Stimulated activated CD4-positive, alpha-beta T cell treated with anti-CD3 and anti-CD28 coated beads, Interleukin-1b, Interleukin-23, amount 100 ng/mL, for 1 hour (primary cell): ENCODE results near the gene IL25.
A peak's percentile ranks its signal among the peaks of the same experiment; 100 is the strongest.
"Not testable (repeated sequence)": the region's sequence is repeated elsewhere in the genome, so short reads cannot be mapped to it uniquely, and the experiment has no call there.

Experiments used
- DNase-seq, 2 donors: peaks; one replicate each; pipeline ENCODE4 v3.0.0-alpha.2; 2020; ENCODE audit warnings: low read depth in 2 of 2

Gene IL25

GRCh38 chr14:23375527-23376251 lies 3.1 kb downstream of the IL25 start:
- no peak for DNase-seq

- no peak for DNase-seq
Observed at GRCh38 chr14:23376482-23377197, 4.0 kb downstream of the IL25 start, which contains the start of gene CMTM5. CMTM5 (plus strand) TSS chr14:23377046; CDS start chr14:23377252, 206 bp downstream.

- DNase-seq, result no peak
Observed at GRCh38 chr14:23377198-23377550, 4.6 kb downstream of the IL25 start.

- DNase-seq, result no peak
Observed at GRCh38 chr14:23377573-23378563, 5.3 kb downstream of the IL25 start.

DNA sequence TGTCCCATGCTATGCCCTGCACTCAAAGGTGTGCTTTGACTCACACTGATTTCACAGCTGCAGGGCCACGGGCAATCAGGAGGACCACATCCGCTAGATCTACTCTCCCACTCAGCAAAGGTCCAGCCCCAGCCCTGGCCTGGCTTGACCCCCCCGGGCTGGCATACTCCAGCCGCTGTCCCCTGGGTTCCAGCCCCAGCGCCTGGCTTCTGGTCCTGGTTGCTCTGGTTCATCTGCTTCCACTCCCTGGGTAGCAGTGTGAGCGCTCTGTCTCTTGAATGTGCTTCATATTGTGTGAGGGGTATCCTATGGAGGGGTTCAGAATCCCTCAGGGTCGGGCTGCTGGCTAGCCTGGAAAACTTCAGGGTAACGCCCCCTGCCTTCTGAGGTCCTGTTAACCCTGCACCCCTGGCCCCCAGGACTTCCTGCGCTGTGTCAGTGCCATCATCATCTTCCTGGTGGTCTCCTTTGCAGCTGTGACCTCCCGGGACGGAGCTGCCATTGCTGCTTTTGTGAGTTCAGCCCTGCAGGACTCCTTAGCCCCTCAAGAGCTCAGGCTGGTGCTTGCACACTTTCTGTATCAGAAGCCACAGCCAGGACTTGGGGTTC lies 6.1 kb downstream of the IL25 start:
- DNase-seq, result no peak

DNA sequence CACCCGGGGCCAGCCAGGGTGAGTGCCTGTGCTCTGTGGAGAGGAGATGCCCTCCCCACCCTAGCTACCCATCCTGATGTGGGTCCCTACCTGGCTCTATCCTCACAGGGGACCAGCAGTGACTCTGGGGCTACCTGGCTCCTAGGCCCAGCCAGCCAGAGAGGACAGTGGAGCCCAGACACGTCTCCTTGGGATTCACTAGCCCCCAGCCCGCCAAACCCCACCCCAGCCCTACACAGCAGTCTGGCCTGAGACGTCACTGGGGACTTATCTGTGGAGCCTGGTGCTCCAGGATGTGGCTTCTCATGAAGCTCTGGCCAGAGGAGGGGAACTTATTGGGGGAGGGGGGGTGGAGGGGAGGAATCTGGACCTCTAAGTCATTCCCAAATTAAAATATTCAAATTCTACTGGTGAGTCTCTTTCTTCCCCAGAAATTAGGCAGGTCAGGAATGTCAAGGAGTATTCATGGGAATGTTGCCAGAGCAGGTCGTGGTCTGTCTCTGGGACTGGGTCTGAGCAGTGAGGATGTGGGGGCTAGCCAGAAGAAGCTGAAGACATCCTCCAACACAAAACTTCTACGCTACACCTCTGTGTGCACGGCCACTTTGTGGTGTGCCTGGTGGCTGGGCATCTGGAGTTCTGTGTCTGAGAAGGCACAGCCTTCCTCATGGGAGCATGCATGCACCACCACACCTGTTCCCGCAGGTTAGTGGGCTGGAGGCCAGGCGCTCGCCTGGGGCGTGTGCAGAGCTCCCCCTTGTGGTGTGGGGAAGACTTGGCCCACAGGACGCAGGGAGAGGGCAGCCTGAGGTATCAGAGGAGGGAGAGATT lies 7.0 kb downstream of the IL25 start:
- peak; percentile 30 to 34 for DNase-seq

GRCh38 chr14:23380197-23380914 lies 7.7 kb downstream of the IL25 start:
- DNase-seq, result no peak

DNA sequence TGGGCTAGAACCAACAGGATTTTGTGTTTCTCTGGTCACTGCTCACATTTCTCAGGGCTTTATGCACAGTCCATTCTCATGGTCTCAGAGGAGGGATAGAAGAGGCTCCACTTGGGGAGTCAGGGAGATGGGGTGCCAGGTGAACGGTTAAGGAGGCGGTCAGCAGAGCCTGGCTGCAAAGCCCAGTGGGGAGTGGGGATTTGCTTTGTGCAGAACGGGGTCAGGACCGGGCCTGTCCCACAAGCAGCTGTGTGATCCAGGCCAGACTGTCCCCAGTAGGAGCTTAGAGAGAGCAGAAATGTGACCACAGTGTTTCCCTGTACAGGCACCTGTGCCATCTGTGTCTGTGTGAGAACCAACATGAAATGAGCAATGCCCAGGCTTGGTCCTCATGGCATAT lies 8.4 kb downstream of the IL25 start:
- no peak for DNase-seq

DNA sequence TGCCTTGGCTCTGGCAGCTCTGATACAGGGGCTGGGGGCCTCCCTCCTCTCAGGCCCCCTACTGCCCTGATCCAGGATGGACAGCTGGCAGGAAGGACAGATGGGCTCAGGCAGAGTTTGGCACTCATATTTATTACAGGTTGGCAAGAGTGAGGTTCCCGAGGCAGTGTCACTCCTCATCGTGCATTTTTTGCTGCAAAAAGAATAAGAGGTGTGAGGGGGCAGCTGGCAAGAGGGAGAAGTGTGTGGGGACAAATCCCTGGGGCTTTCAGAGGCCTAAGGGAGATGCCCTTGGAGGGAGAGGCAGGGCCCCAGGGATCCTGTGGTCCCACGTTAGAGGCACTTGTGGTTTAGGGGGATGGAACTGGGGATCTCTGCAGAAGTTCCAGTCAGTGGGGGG lies 9.3 kb downstream of the IL25 start:
- DNase-seq, result no peak

- DNase-seq, result no peak
Observed at GRCh38 chr14:23382276-23382675, 9.7 kb downstream of the IL25 start.

DNA sequence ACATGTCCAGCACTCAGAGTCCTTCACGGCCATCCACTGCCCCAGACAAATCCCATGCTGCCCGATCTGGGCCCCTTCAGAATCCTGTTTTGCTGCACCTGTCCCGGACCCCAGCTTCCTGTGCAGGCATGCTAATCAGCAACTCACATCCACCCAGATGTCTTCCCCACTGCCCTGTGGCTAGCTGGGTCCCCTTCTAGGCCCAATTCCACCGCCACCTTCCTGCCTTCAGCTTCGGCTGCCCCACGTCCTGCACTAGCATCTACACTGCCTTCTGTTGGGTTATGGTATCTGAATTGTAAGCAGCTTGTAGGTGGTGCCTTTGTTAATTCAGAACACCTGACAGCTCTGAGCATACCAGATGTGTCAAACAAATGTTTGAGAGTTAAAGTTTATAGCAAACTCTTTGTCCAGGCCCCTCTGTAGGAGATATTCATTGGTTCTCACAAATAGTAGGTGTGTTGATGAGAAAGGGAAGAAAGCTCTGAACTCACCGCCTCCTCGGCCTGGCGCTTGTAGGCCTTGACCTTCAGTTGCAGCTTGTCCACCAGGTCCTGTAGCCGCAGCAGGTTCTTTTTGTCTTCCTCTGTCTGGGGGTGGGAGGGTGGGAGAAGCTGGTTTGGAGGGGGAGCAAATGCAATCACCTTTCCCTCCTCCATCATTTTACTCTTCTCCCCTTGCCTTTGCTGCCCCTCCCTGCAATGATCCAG lies 10.3 kb downstream of the IL25 start:
- no peak for DNase-seq

DNA sequence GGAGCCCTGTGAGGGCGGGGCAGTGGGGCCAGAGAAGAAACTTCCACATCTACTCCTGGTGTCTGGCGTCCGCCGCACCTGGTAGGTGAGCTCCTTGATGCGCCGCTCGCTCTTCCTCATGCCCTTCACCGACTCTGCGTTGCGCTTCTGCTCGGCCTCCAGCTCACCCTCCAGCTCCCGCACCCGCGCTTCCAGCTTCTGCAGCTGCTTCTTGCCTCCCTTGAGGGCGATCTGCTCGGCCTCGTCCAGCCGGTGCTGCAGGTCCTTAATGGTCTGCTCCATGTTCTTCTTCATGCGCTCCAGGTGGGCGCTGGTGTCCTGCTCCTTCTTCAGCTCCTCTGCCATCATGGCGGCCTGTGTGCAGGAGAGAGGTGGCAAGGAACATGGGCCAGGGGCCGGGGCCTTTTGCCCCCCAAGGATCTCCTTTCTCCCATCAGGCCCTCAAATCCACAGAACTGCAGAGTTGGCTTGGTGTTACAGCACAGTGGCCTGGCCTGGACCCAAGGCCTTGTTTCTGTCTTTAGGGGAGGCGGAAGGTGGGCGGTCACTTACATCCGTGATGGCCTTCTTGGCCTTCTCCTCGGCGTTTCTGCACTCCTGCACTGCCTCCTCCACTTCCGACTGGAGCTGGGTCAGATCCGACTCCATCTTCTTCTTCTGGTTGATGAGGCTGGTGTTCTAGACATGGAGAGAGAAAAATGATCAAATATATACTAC lies 11.9 kb downstream of the IL25 start:
- DNase-seq, result no peak

- no peak for DNase-seq
Observed at GRCh38 chr14:23385244-23385641, 12.6 kb downstream of the IL25 start.

DNA sequence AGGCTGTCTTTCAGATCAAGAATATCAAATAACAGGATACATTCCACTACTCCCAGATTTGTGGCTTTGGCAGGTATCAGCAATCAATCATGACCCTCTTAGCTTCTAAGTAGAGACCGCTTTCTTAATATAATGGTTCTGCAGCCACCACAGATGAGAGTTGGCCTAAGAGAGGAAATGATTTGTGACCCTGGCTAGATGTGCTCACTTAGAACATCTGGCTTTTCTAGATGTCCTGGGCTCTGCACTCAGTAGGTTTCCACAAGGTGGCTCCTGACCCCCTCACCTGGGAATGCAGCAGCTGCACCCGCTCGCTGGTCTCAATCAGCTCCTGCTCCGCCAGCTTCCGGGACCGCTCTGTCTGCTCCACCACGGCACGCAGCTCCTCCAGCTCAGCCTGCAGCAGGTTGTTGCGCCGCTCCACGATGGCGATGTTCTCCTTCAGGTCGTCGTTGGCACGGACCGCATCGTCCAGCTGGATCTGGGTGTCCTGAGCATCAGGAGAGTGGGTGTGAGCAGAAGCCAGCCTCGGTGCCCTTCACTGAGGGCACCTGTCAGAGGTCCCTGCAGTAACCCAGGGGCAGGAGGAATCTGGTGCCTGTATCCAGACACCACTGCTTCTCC lies 13.1 kb downstream of the IL25 start:
- DNase-seq, result no peak

GRCh38 chr14:23386266-23386657 lies 13.7 kb downstream of the IL25 start:
- not testable (repeated sequence) for DNase-seq

GRCh38 chr14:23386999-23387398 lies 14.4 kb downstream of the IL25 start:
- DNase-seq, result no peak

DNA sequence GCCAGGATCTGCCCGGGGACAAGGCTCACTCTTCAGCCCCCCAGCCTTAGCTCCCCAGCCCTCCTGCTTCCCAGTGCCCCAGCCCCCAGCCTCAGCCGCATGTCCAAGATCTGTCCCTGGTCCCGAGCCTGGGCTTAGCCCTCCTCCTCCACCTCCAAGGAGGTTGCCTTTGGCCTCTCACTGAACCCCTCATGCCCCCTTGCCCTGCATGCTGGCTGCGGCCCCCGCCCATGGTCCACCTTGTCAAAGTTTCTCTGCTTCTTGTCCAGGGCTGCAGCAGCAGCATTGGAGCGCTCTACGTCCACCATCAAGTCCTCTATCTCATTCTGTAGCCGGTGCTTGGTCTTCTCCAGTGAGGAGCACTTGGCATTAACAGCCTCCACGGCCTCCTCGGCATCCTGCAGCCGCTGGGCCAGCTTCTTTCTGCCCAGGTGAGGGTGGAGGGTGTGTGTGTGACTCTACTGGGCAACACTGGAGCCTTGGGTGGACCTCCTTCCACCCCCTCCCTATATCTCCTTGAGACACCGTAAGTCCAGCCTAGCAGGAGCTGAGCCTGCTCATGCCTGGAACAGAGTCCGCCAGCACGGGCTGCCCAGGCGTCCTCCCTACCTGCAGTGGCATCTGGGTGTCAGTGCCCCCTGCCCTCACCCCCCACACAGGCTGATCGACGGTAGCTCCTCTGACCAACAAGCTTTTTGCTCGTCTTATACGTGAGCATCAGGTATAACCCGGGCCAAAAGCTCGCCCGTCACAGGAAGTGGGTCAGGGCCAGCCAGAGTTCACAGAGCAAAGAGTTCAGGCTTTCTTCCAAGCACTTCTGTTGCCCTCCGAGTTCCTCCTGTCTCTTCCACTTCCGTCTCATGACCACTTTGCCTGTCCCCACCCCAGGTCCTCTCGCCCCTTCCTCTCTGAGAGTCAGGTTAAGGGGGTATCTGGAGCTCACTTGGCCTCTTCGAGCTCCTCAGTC lies 15.6 kb downstream of the IL25 start:
- no peak for DNase-seq
